NCI-H146 treated with DMSO at 0.1 percent for 48 hours (cell line): ENCODE results near the gene DSCAM.
A peak's percentile ranks its signal among the peaks of the same experiment; 100 is the strongest.
"Not testable (repeated sequence)": the region's sequence is repeated elsewhere in the genome, so short reads cannot be mapped to it uniquely, and the experiment has no call there.

Experiments used
- DNase-seq: peaks from one replicate; lab custom pipeline; 2025; ENCODE audit not compliant: unreplicated experiment; lab: John Stamatoyannopoulos, UW

The DSCAM gene

GRCh38 chr21:40846587-40847411 lies at the start of gene DSCAM:
DSCAM (minus strand) TSS chr21:40847158; CDS start chr21:40846661, 497 bp downstream.
- peak; percentile 42 for DNase-seq

- DNase-seq = not testable (repeated sequence)
Measured at GRCh38 chr21:40895697-40896096, 48.7 kb upstream of the DSCAM start.

- DNase-seq = no peak
Measured at GRCh38 chr21:40886931-40887330, 40.0 kb upstream of the DSCAM start.

- DNase-seq = no peak
Measured at GRCh38 chr21:40886006-40886405, 39.0 kb upstream of the DSCAM start.

GRCh38 chr21:40882192-40882915 lies 35.4 kb upstream of the DSCAM start:
- DNase-seq = no peak

GRCh38 chr21:40881767-40882166 lies 34.8 kb upstream of the DSCAM start:
- no peak for DNase-seq

GRCh38 chr21:40871099-40871498 lies 24.1 kb upstream of the DSCAM start:
- DNase-seq = no peak

GRCh38 chr21:40863839-40864238 lies 16.9 kb upstream of the DSCAM start:
- DNase-seq = no peak

GRCh38 chr21:40858517-40858916 lies 11.6 kb upstream of the DSCAM start:
- DNase-seq = no peak

- DNase-seq = no peak
Measured at GRCh38 chr21:40853956-40854688, 7.2 kb upstream of the DSCAM start.

GRCh38 chr21:40852563-40852962 lies 5.6 kb upstream of the DSCAM start:
- DNase-seq = no peak

- DNase-seq = no peak
Measured at GRCh38 chr21:40851749-40852148, 4.8 kb upstream of the DSCAM start.

GRCh38 chr21:40850071-40850470 lies 3.1 kb upstream of the DSCAM start:
- no peak for DNase-seq

GRCh38 chr21:40847951-40848350 lies 993 bp upstream of the DSCAM start:
- peak; percentile 31 for DNase-seq

- DNase-seq = peak; percentile 4
Measured at GRCh38 chr21:40846103-40846502, 855 bp downstream of the DSCAM start.

- no peak for DNase-seq
Measured at GRCh38 chr21:40845441-40845995, 1.4 kb downstream of the DSCAM start.

GRCh38 chr21:40844935-40845334 lies 2.0 kb downstream of the DSCAM start:
- no peak for DNase-seq

- DNase-seq = no peak
Measured at GRCh38 chr21:40842197-40842552, 4.8 kb downstream of the DSCAM start.

GRCh38 chr21:40841524-40842196 lies 5.3 kb downstream of the DSCAM start:
- DNase-seq = no peak

- no peak for DNase-seq
Measured at GRCh38 chr21:40840401-40841125, 6.4 kb downstream of the DSCAM start.
